LNCAP (cell line): ENCODE results near the gene RORB.

Experiments used
- CTCF ChIP-seq: fragments of 450-650 bp; IDR thresholded peaks from 2 replicates; pipeline ENCODE4 v1.5.1; 2017; ENCODE audit warnings: mild to moderate bottlenecking

Gene RORB

GRCh38 chr9:74674077-74674476, 176.9 kb downstream of the RORB start:
- TF ChIP-seq CTCF: no peak

DNA sequence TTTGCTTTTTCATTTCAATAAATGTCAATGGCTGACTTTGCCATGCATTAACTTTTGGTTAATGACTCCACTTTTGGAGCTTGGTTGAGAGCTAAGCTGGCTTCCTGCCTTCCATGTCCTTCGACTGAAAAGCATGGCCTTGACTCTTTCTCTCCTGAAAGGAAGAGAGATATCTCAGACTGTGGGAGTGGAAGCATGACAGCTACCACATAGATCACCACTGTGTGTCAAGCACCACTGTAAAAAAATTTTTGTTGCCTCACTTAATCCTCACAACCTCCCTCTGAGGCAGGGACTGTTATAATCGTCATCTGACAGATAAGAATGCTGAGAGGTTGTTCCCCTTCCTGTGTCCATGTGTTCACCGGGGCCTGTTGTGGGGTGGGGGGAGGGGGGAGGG, 184.8 kb downstream of the RORB start:
- TF ChIP-seq CTCF: no peak

DNA sequence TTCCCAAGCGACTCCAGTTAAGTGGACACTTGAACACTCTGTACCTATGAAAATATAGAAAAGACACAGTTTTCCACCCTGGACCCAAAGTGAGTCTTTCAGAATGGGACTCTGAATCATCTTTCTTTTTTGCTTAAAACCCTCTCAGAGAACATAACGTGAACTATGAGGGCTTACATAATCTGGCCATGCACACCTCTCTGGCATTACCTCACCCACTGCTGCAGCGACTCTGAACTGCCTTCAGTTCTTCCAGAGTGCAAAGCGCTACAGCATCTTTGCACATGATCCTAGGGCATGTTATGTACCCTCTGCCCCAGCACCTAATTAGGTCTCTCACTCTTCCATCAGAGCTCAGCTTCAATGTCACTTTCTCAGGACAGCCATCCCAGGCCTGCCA, 186.2 kb downstream of the RORB start:
- TF ChIP-seq CTCF: no peak

DNA sequence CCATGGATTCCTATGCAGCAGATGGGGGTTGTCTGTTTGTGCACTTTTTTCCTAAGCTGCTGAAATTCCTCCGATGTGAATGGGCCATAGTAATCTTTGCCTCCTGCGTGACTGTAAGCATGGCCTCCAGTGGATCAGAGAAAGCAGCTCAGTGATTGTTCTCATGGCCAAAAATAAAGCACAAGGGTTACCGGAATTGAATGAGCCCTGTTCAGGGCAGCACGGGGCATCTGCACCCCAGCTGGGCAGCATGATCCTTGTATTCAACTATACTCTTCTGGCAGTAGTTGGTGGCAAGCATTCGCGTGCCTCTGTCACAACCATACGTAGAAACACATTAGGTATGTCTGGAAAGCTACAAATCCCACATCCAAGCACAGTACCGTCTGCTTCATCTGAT, 193.9 kb downstream of the RORB start:
- TF ChIP-seq CTCF: no peak

GRCh38 chr9:74696520-74696919, 199.4 kb downstream of the RORB start:
- TF ChIP-seq CTCF: no peak

DNA sequence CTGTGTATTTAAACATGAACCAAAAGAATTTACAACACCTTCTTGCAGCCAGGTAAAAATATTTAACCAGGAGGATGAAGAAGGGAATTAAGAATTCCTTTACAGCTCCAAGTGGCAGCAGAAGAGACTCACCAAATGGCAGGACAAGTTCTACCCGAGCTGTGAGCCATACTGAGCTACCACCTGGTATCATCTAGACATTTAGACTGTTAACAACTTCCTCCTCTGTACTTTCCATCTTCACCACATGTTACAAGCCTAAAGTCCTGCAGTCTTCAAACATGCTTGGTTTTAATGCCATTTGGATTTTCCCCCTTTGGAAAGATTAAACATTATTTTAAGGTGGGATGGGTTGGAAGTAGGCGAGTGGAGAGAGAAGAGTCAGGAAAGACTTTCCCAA, 200.4 kb downstream of the RORB start:
- no peak for TF ChIP-seq CTCF

DNA sequence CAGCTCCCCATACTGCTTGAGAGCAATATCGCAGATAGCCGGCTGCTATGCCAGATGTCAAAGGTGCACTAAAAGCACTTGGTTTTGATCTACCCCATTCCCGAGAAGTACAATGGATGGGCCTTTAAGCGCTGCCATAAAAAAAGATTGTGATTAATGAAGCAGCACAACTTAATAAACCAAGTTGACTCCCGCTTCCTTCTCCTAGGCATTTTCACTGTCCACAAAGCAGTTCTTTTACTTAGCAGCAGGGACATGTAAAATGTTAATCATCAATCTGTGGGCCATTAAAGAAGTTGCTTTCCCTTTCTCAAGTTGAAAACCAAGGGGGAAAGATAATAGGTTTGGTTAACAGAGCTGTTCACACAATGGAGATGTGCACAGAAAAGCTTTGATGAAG, 214.2 kb downstream of the RORB start:
- TF ChIP-seq CTCF: no peak

GRCh38 chr9:74718709-74719108, 221.6 kb downstream of the RORB start:
- no peak for TF ChIP-seq CTCF
